Endodermal cell (in vitro differentiated cells): ENCODE data around the gene ANKRD13A. TPM values are rescaled to one million over a fixed set of nuclear protein-coding genes. Genes with fewer than 3 reads are reported as not detected.

ENCODE experiments used
- DNase-seq: peaks from one replicate; pipeline ENCODE4 v3.0.0-alpha.2; 2017
- H3K27ac ChIP-seq: 2 replicates; pipeline ENCODE4 v1.5.1; 2013; ENCODE audit warnings: mild to moderate bottlenecking, low read depth, low read length, moderate library complexity
- H3K27me3 ChIP-seq: 2 replicates; pipeline ENCODE4 v1.6.1; 2013; ENCODE audit warnings: mild to moderate bottlenecking, low read length, moderate library complexity; ENCODE audit not compliant: insufficient read depth, control insufficient read depth, poor library complexity, severe bottlenecking
- H3K36me3 ChIP-seq: 2 replicates; pipeline ENCODE4 v1.7.0; 2013; ENCODE audit warnings: mild to moderate bottlenecking, low read length, moderate library complexity; ENCODE audit not compliant: control insufficient read depth, insufficient read depth
- H3K4me1 ChIP-seq: one replicate; pipeline ENCODE4 v1.7.0; 2013; ENCODE audit warnings: low read length; ENCODE audit not compliant: control insufficient read depth, insufficient read depth
- H3K4me3 ChIP-seq: 2 replicates; pipeline ENCODE4 v1.5.1; 2013; ENCODE audit warnings: mild to moderate bottlenecking, low read length, moderate library complexity
- H3K9ac ChIP-seq: 2 replicates; pipeline ENCODE4 v1.6.1; 2013; ENCODE audit warnings: mild to moderate bottlenecking, low read length, moderate library complexity; ENCODE audit not compliant: poor library complexity, severe bottlenecking; ENCODE audit errors: extremely low read depth
- H3K9me3 ChIP-seq: 2 replicates; pipeline ENCODE4 v1.6.1; 2013; ENCODE audit warnings: mild to moderate bottlenecking, low read length, moderate library complexity; ENCODE audit not compliant: control insufficient read depth
- H3K27ac Mint-ChIP-seq: 2 replicates; pipeline ENCODE4 v1.8.0; 2020; ENCODE audit warnings: mixed read lengths
- H3K27me3 Mint-ChIP-seq: 2 replicates; pipeline ENCODE4 v1.8.0; 2021; ENCODE audit warnings: mild to moderate bottlenecking, mixed read lengths; ENCODE audit not compliant: insufficient read depth
- H3K36me3 Mint-ChIP-seq: 2 replicates; pipeline ENCODE4 v1.8.0; 2020; ENCODE audit warnings: low read depth, mixed read lengths
- H3K4me1 Mint-ChIP-seq: 2 replicates; pipeline ENCODE4 v1.8.0; 2020; ENCODE audit warnings: mixed read lengths
- H3K4me3 Mint-ChIP-seq: 2 replicates; pipeline ENCODE4 v1.8.0; 2020; ENCODE audit warnings: mild to moderate bottlenecking, moderate library complexity, mixed read lengths
- H3K9me3 Mint-ChIP-seq: 2 replicates; pipeline ENCODE4 v1.8.0; 2020; ENCODE audit warnings: mild to moderate bottlenecking, mixed read lengths
- CTCF ChIP-seq: fragments of 200-600 bp; sonication (generic); conservative IDR thresholded peaks from 2 replicates; pipeline ENCODE4 v1.5.0; 2021; ENCODE audit warnings: antibody characterized with exemption, mild to moderate bottlenecking
- whole genome bisulfite sequencing, 2 experiments: methylation state at CpG; one replicate each; pipeline versions ENCODE4 v1.1.5 to v1.1.7; 2013; ENCODE audit warnings: missing lambda C conversion rate in 2 of 2, mixed read lengths in 1 of 2; ENCODE audit not compliant: insufficient coverage in 1 of 2, insufficient read length in 1 of 2; 5-methylcytosine and 5-hydroxymethylcytosine counted together
- total RNA-seq, 2 donors: library from RNA; stranded (reverse); fragmentation: NEBNext Ultra II Directional in 1 of 2; extraction: Animal tissue kit (Norgen Biotek cat#: 25700) in 1 of 2; gene quantifications; 2 replicates in 1 of 2; 3 replicates in 1 of 2; pipeline ENCODE4 v1.2.1, GENCODE V29; 2021

The ANKRD13A gene
- total RNA-seq, 2 donors from 2014 or later, result 33.2 to 44.6 TPM

DNA sequence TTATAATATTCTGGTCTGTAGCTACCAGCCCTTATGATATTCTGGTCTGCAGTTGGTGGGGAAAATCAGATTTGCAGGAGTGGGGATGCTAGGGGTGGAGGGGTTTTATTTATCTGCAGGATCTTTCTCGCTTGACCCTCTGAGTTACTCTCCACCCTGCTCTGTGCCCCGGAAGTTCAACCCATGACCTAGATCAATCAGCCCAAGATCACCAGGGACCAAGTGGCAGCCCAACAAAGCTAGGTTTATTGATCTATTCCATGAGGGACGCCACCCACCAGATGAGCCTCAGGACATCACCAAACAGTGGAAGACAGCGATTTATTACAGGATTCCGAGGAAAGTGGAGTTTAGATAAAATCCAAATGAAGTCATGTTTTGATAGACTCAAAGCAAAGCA is 74.9 kb downstream of the ANKRD13A start:
- H3K27ac Mint-ChIP-seq, result no peak overlapping the region
- Histone ChIP-seq H3K9me3 (no peaks in the 10 kb centered on the region), H3K36me3 (no peaks in the 10 kb centered on the region), H3K9ac (no peak overlapping the region), H3K27ac (no peak overlapping the region), H3K4me1 (no peaks in the 10 kb centered on the region), H3K4me3 (no peak overlapping the region), H3K27me3 (no peaks in the 10 kb centered on the region)
- H3K4me3 Mint-ChIP-seq, result no peak overlapping the region
- H3K4me1 Mint-ChIP-seq, result no peaks in the 10 kb centered on the region
- peaks cover 5% of the 10 kb centered on the region for H3K27me3 Mint-ChIP-seq
- no peak for DNase-seq
- 85 to 93% methylated on average over 4 to 5 of the region's 5 CpGs for WGBS, 2 experiments
- H3K9me3 Mint-ChIP-seq, result no peaks in the 10 kb centered on the region
- H3K36me3 Mint-ChIP-seq, result no peaks in the 10 kb centered on the region
- TF ChIP-seq CTCF, result no peak

- Histone ChIP-seq H3K9me3 (no peaks in the 10 kb centered on the region), H3K36me3 (no peaks in the 10 kb centered on the region), H3K27ac (no peak overlapping the region), H3K9ac (no peak overlapping the region), H3K4me3 (no peak overlapping the region), H3K27me3 (no peaks in the 10 kb centered on the region), H3K4me1 (no peaks in the 10 kb centered on the region)
- H3K4me1 Mint-ChIP-seq, result no peaks in the 10 kb centered on the region
- no peak overlapping the region for H3K27ac Mint-ChIP-seq
- DNase-seq, result no peak
- H3K36me3 Mint-ChIP-seq, result no peaks in the 10 kb centered on the region
- no peak for TF ChIP-seq CTCF
- H3K9me3 Mint-ChIP-seq, result no peaks in the 10 kb centered on the region
- peaks cover 7% of the 10 kb centered on the region for H3K27me3 Mint-ChIP-seq
- 86 to 100% methylated on average over 1 of the region's 1 CpG for WGBS, 2 experiments
- no peak overlapping the region for H3K4me3 Mint-ChIP-seq
These were observed 76.7 kb downstream of the ANKRD13A start for GRCh38 chr12:110075880-110076279.

DNA sequence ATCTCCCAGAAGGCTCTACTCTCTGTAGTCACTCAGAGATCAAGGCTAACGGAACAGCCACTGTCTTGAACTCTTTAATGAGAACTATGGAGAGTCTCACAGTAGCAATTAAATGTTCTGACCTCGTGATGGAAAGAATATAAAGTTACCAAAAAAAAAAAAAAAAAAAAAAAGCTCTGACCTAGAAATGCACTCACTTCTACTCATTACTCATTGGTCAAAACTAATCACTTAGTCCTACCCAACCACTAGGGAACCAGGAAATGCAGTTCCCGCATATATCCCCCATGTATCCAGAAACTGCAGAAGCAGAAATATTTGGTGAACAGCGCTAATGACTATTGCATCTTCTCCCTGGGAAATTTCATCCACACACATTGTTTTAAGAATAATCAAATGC is 78.6 kb downstream of the ANKRD13A start:
- DNase-seq, result no peak
- H3K27ac Mint-ChIP-seq, result no peak overlapping the region
- no peak for TF ChIP-seq CTCF
- Histone ChIP-seq H3K9ac (no peak overlapping the region), H3K9me3 (no peaks in the 10 kb centered on the region), H3K4me3 (no peak overlapping the region), H3K36me3 (no peaks in the 10 kb centered on the region), H3K4me1 (no peaks in the 10 kb centered on the region), H3K27me3 (no peaks in the 10 kb centered on the region), H3K27ac (no peak overlapping the region)
- no peaks in the 10 kb centered on the region for H3K4me1 Mint-ChIP-seq
- H3K36me3 Mint-ChIP-seq, result no peaks in the 10 kb centered on the region
- no peaks in the 10 kb centered on the region for H3K9me3 Mint-ChIP-seq
- 93 to 98% methylated on average over 2 to 3 of the region's 4 CpGs for WGBS, 2 experiments
- no peak overlapping the region for H3K4me3 Mint-ChIP-seq
- peaks cover 3% of the 10 kb centered on the region for H3K27me3 Mint-ChIP-seq
